Brain microvascular endothelial cell (primary cell): ENCODE measurements around the gene ANKRD40.
A peak's percentile ranks its signal among the peaks of the same experiment; 100 is the strongest.

Source experiments
- DNase-seq: peaks from one replicate; pipeline ENCODE4 v3.0.0-alpha.2; 2020
- H3K27ac ChIP-seq: fragments of 250-450 bp; sonication (Bioruptor Pico); 2 replicates; pipeline ENCODE4 v1.5.1; 2020; ENCODE audit warnings: mild to moderate bottlenecking, moderate library complexity
- H3K27me3 ChIP-seq: fragments of 250-450 bp; sonication (Bioruptor Pico); replicated peaks from 2 replicates; pipeline ENCODE4 v1.5.1; 2020; ENCODE audit warnings: mild to moderate bottlenecking
- H3K36me3 ChIP-seq: fragments of 250-450 bp; sonication (Bioruptor Pico); replicated peaks from 2 replicates; pipeline ENCODE4 v1.5.1; 2020; ENCODE audit warnings: mild to moderate bottlenecking
- H3K4me3 ChIP-seq: 2 replicates; pipeline ENCODE4 v1.5.1; 2011; ENCODE audit warnings: low read depth, mild to moderate bottlenecking, control low read depth, low read length, moderate library complexity
- CTCF ChIP-seq: IDR thresholded peaks from 2 replicates; pipeline ENCODE4 v1.5.1; 2011; ENCODE audit warnings: low read depth, mild to moderate bottlenecking, moderate library complexity, low read length, control low read depth, inconsistent platforms; ENCODE audit errors: missing control alignments
- in situ Hi-C: cut with HindIII; loops from 2 replicates; pipeline ENCODE4 v1.10.0; 2017; ENCODE audit warnings: low sequenced_read_pairs, low pct_ligation_motif_present

Gene ANKRD40

GRCh38 chr17:50689956-50690886, 17.5 kb downstream of the ANKRD40 start:
- Histone ChIP-seq H3K36me3 (peaks cover under 1% of the 10 kb centered on the region), H3K27ac (no peak overlapping the region), H3K4me3 (no peak overlapping the region), H3K27me3 (no peaks in the 10 kb centered on the region)
- in situ Hi-C loops: loop anchor here (25.0 kb wide), 1 partner anchor 128 kb away; the partner anchor contains the start of gene CACNA1G
- no peak for DNase-seq
- TF ChIP-seq CTCF: no peak

GRCh38 chr17:50689251-50689650, 18.5 kb downstream of the ANKRD40 start:
- peak; percentile 14 for DNase-seq
- H3K27me3 ChIP-seq: no peaks in the 10 kb centered on the region
- no peak overlapping the region for H3K27ac ChIP-seq
- no peak for TF ChIP-seq CTCF
- H3K36me3 ChIP-seq: no peaks in the 10 kb centered on the region
- H3K4me3 ChIP-seq: no peak overlapping the region
- in situ Hi-C loops: loop anchor here (25.0 kb wide), 1 partner anchor 127 kb away; the partner anchor contains the start of gene CACNA1G

- no peak for DNase-seq
- in situ Hi-C loops: loop anchor here (25.0 kb wide), 1 partner anchor 126 kb away; the partner anchor contains the start of gene CACNA1G
- no peak for TF ChIP-seq CTCF
- Histone ChIP-seq H3K36me3 (no peaks in the 10 kb centered on the region), H3K27ac (no peak overlapping the region), H3K27me3 (no peaks in the 10 kb centered on the region), H3K4me3 (no peak overlapping the region)
Observed at GRCh38 chr17:50688245-50688644, 19.5 kb downstream of the ANKRD40 start.

- in situ Hi-C loops: loop anchor here (25.0 kb wide), 1 partner anchor 125 kb away; the partner anchor contains the start of gene CACNA1G
- TF ChIP-seq CTCF: no peak
- Histone ChIP-seq H3K27me3 (no peaks in the 10 kb centered on the region), H3K36me3 (no peaks in the 10 kb centered on the region), H3K27ac (no peak overlapping the region), H3K4me3 (no peak overlapping the region)
- no peak for DNase-seq
Observed at GRCh38 chr17:50687200-50688066, 20.3 kb downstream of the ANKRD40 start.

- DNase-seq: peak; percentile 27
- in situ Hi-C loops: loop anchor here (25.0 kb wide), 1 partner anchor 124 kb away; the partner anchor contains the start of gene CACNA1G
- Histone ChIP-seq H3K27me3 (no peaks in the 10 kb centered on the region), H3K36me3 (no peaks in the 10 kb centered on the region), H3K27ac (no peak overlapping the region), H3K4me3 (no peak overlapping the region)
- TF ChIP-seq CTCF: no peak
Observed at GRCh38 chr17:50686494-50687199, 21.1 kb downstream of the ANKRD40 start.
